MM.1S (cell line): ENCODE data around the gene SKA1.
A peak's percentile ranks its signal among the peaks of the same experiment; 100 is the strongest.

Experiments used
- DNase-seq: peaks from one replicate; pipeline ENCODE4 v3.0.0-alpha.2; 2015
- H2AFZ ChIP-seq: fragments of 300-600 bp; sonication (generic); 2 replicates; pipeline ENCODE4 v1.6.0; 2016; ENCODE audit warnings: antibody characterized with exemption, low read length
- H3F3A ChIP-seq: fragments of 300-600 bp; sonication (generic); 2 replicates; pipeline ENCODE4 v1.6.1; 2016; ENCODE audit warnings: mild to moderate bottlenecking, antibody characterized with exemption, low read length, moderate library complexity, mixed read lengths; ENCODE audit not compliant: insufficient read depth
- H3K27ac ChIP-seq: fragments of 300-600 bp; sonication (generic); 2 replicates; pipeline ENCODE4 v1.5.1; 2016; ENCODE audit warnings: mild to moderate bottlenecking, low read length
- H3K27me3 ChIP-seq: fragments of 300-600 bp; sonication (generic); replicated peaks from 2 replicates; pipeline ENCODE4 v1.6.0; 2016; ENCODE audit warnings: low read length; ENCODE audit not compliant: insufficient read depth
- H3K36me3 ChIP-seq: fragments of 300-600 bp; sonication (generic); replicated peaks from 2 replicates; pipeline ENCODE4 v1.6.1; 2016; ENCODE audit warnings: mild to moderate bottlenecking, low read length, mixed read lengths; ENCODE audit not compliant: insufficient read depth
- H3K4me1 ChIP-seq: fragments of 300-600 bp; sonication (generic); 2 replicates; pipeline ENCODE4 v1.6.1; 2016; ENCODE audit warnings: low read length, mixed read lengths
- H3K4me2 ChIP-seq: fragments of 300-600 bp; sonication (generic); 2 replicates; pipeline ENCODE4 v1.6.0; 2016; ENCODE audit warnings: low read depth, low read length
- H3K4me3 ChIP-seq: fragments of 300-600 bp; sonication (generic); 2 replicates; pipeline ENCODE4 v1.5.1; 2016; ENCODE audit warnings: low read length, mixed read lengths
- H3K79me2 ChIP-seq: fragments of 300-600 bp; sonication (generic); 2 replicates; pipeline ENCODE4 v1.6.1; 2016; ENCODE audit warnings: mixed run types, low read length, mixed read lengths
- H3K9ac ChIP-seq: fragments of 300-600 bp; sonication (generic); 2 replicates; pipeline ENCODE4 v1.6.1; 2016; ENCODE audit warnings: low read length, mixed read lengths
- H3K9me2 ChIP-seq: fragments of 300-600 bp; sonication (generic); replicated peaks from 2 replicates; pipeline ENCODE4 v1.6.1; 2016; ENCODE audit warnings: mild to moderate bottlenecking, low read length, mixed read lengths; ENCODE audit not compliant: insufficient read depth
- H3K9me3 ChIP-seq: fragments of 300-600 bp; sonication (generic); replicated peaks from 2 replicates; pipeline ENCODE4 v1.6.1; 2016; ENCODE audit warnings: mild to moderate bottlenecking, low read length, mixed read lengths; ENCODE audit not compliant: insufficient read depth
- H4K20me1 ChIP-seq: fragments of 300-600 bp; sonication (generic); 2 replicates; pipeline ENCODE4 v1.6.1; 2016; ENCODE audit warnings: mild to moderate bottlenecking, low read length, moderate library complexity, mixed read lengths; ENCODE audit not compliant: insufficient read depth
- EZH2 ChIP-seq: fragments of 300-600 bp; sonication (generic); optimal IDR thresholded peaks from 2 replicates; pipeline ENCODE3; 2017; ENCODE audit warnings: low read depth, mild to moderate bottlenecking, antibody characterized with exemption, low read length, mixed read lengths
- EZH2phosphoT487 ChIP-seq: fragments of 300-600 bp; sonication (generic); IDR thresholded peaks from 2 replicates; pipeline ENCODE4 v1.6.1; 2018; ENCODE audit warnings: antibody characterized with exemption, low read length
- TF ChIP-seq, protein P1 (sequence below): fragments of 300-600 bp; sonication (generic); IDR thresholded peaks from 2 replicates; pipeline ENCODE4 v1.5.1; 2016; ENCODE audit warnings: antibody characterized with exemption, low read length, mixed read lengths

Gene SKA1

GRCh38 chr18:50350699-50351098, 24.1 kb upstream of the SKA1 start:
- no peaks in the 10 kb centered on the region for H3K27me3 ChIP-seq
- no peak overlapping the region for H3K9ac ChIP-seq
- TF ChIP-seq EZH2 (no peak), EZH2phosphoT487 (no peak)
- TF ChIP-seq, protein P1, sequence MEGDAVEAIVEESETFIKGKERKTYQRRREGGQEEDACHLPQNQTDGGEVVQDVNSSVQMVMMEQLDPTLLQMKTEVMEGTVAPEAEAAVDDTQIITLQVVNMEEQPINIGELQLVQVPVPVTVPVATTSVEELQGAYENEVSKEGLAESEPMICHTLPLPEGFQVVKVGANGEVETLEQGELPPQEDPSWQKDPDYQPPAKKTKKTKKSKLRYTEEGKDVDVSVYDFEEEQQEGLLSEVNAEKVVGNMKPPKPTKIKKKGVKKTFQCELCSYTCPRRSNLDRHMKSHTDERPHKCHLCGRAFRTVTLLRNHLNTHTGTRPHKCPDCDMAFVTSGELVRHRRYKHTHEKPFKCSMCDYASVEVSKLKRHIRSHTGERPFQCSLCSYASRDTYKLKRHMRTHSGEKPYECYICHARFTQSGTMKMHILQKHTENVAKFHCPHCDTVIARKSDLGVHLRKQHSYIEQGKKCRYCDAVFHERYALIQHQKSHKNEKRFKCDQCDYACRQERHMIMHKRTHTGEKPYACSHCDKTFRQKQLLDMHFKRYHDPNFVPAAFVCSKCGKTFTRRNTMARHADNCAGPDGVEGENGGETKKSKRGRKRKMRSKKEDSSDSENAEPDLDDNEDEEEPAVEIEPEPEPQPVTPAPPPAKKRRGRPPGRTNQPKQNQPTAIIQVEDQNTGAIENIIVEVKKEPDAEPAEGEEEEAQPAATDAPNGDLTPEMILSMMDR = no peak
- H3F3A ChIP-seq = no peaks in the 10 kb centered on the region
- no peak overlapping the region for H3K4me3 ChIP-seq
- no peaks in the 10 kb centered on the region for H3K36me3 ChIP-seq
- DNase-seq = no peak
- H2AFZ ChIP-seq = no peak overlapping the region; the same call in 1 of the 2 replicates
- H4K20me1 ChIP-seq = no peaks in the 10 kb centered on the region
- no peaks in the 10 kb centered on the region for H3K9me3 ChIP-seq
- H3K4me1 ChIP-seq = no peaks in the 10 kb centered on the region
- H3K9me2 ChIP-seq = no peaks in the 10 kb centered on the region
- H3K27ac ChIP-seq = no peak overlapping the region
- H3K79me2 ChIP-seq = no peaks in the 10 kb centered on the region
- H3K4me2 ChIP-seq = no peak overlapping the region

- H3K9me2 ChIP-seq = no peaks in the 10 kb centered on the region
- no peak overlapping the region for H3K9ac ChIP-seq
- no peaks in the 10 kb centered on the region for H3K9me3 ChIP-seq
- H3K4me3 ChIP-seq = no peak overlapping the region
- H4K20me1 ChIP-seq = no peaks in the 10 kb centered on the region
- peaks cover 11% of the 10 kb centered on the region for H3K4me1 ChIP-seq
- no peaks in the 10 kb centered on the region for H3K79me2 ChIP-seq
- TF ChIP-seq EZH2phosphoT487 = no peak
- TF ChIP-seq, protein P1 = no peak
- no peak for TF ChIP-seq EZH2
- peak overlapping the region; percentile 18 for H2AFZ ChIP-seq
- DNase-seq = no peak
- H3K27me3 ChIP-seq = no peaks in the 10 kb centered on the region
- H3K36me3 ChIP-seq = no peaks in the 10 kb centered on the region
- H3K27ac ChIP-seq = no peak overlapping the region; the same call in 1 of the 2 replicates
- no peak overlapping the region; the same call in 1 of the 2 replicates for H3K4me2 ChIP-seq
- H3F3A ChIP-seq = no peaks in the 10 kb centered on the region
These were observed 18.6 kb upstream of the SKA1 start for GRCh38 chr18:50356036-50356945.

GRCh38 chr18:50358844-50359243, 16.0 kb upstream of the SKA1 start:
- Histone ChIP-seq H4K20me1 (no peaks in the 10 kb centered on the region), H3K4me3 (no peak overlapping the region), H3K36me3 (no peaks in the 10 kb centered on the region), H3K9ac (no peak overlapping the region), H3K27me3 (no peaks in the 10 kb centered on the region), H3K4me2 (no peak overlapping the region), H2AFZ (no peak overlapping the region), H3F3A (no peaks in the 10 kb centered on the region), H3K4me1 (peaks cover 11% of the 10 kb centered on the region), H3K27ac (no peak overlapping the region), H3K79me2 (no peaks in the 10 kb centered on the region), H3K9me2 (no peaks in the 10 kb centered on the region), H3K9me3 (no peaks in the 10 kb centered on the region)
- DNase-seq = no peak
- TF ChIP-seq EZH2 (no peak), EZH2phosphoT487 (no peak)
- TF ChIP-seq, protein P1 = no peak
